A673 (cell line): ENCODE measurements around the gene TP53I13.

Source experiments
- CTCF ChIP-seq: fragments of 300-800, 200-600 bp; sonication (generic); conservative IDR thresholded peaks from 2 replicates; pipeline ENCODE4 v1.5.1; 2017; ENCODE audit warnings: low read depth, mild to moderate bottlenecking, antibody characterized with exemption, low read length, moderate library complexity, mixed read lengths
- EZH2 ChIP-seq: fragments of 200-600 bp; sonication (generic); IDR thresholded peaks from 2 replicates; pipeline ENCODE4 v1.6.1; 2017; ENCODE audit warnings: borderline replicate concordance, low read depth, mild to moderate bottlenecking, mixed read lengths, antibody characterized with exemption, low read length; ENCODE audit not compliant: poor library complexity, severe bottlenecking

DNA sequence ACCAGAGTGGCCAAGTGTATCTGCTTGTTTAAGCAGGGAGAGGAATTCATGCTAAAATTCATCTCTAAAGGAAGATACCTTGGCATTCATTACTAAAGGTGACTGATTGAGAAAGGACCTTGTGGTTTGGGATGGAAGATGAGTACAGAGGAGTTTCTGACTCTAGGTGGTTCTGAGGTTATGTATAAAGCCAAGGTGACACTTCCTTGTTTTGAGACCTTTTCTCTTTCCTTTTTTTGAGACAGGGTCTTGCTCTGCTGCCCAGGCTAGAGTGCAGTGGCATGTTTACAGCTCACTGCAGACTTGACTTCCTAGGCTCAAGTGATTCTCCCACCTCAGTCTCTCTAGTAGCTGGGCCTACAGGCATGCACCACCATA is 10.8 kb upstream of the TP53I13 start:
- TF ChIP-seq CTCF (no peak), EZH2 (no peak)
